Stomach (tissue), 9 donors: ENCODE measurements around the gene WFDC1. TPM values are rescaled to one million over a fixed set of nuclear protein-coding genes. Genes with fewer than 3 reads are reported as not detected.

ENCODE experiments used
- DNase-seq, 2 donors: peaks; one replicate each; pipeline versions ENCODE4 v3.0.0 to v3.0.0-alpha.2; 2013 to 2019
- H3K27ac ChIP-seq, 5 donors: fragments of 200-600 bp in 4 of 5; sonication (generic) in 4 of 5; one replicate each; pipeline ENCODE4 v1.5.1; 2013 to 2019; ENCODE audit warnings: mild to moderate bottlenecking in 1 of 5, moderate library complexity in 1 of 5
- H3K27me3 ChIP-seq, 3 donors: fragments of 200-600 bp; sonication (generic); one replicate each; pipeline ENCODE4 v1.5.1; 2017 to 2019; ENCODE audit warnings: mixed run types in 1 of 3
- H3K36me3 ChIP-seq, 4 donors: fragments of 200-600 bp; sonication (generic); 1 replicate in 3 of 4; 2 replicates in 1 of 4; pipeline ENCODE4 v1.5.1; 2016 to 2019
- H3K4me1 ChIP-seq, 4 donors: fragments of 200-600 bp; sonication (generic); one replicate each; pipeline ENCODE4 v1.5.1; 2016 to 2019
- H3K4me3 ChIP-seq, 4 donors: fragments of 200-600 bp; sonication (generic) in 3 of 4; one replicate each; pipeline ENCODE4 v1.5.1; 2016 to 2019; ENCODE audit warnings: mild to moderate bottlenecking in 1 of 4
- H3K9me3 ChIP-seq, 4 donors: fragments of 200-600 bp; sonication (generic); one replicate each; pipeline ENCODE4 v1.5.1; 2016 to 2019
- CTCF ChIP-seq, 7 experiments: fragments of 450-650 bp in 4 of 7; fragments of 200-600 bp in 3 of 7; sonication (generic) in 3 of 7; IDR thresholded peaks; one replicate each; pipeline ENCODE4 v1.5.1; 2016 to 2019; ENCODE audit warnings: antibody characterized with exemption in 7 of 7, control low read depth in 2 of 7, mild to moderate bottlenecking in 1 of 7
- EP300 ChIP-seq: sonication (generic); formaldehyde crosslinking; IDR thresholded peaks from one replicate; pipeline ENCODE4 v1.6.1; 2017; ENCODE audit warnings: antibody characterized with exemption
- POLR2A ChIP-seq, 4 donors: fragments of 450-650 bp; IDR thresholded peaks; one replicate each; pipeline ENCODE4 v1.6.1; 2016; ENCODE audit warnings: antibody characterized with exemption in 4 of 4, control low read depth in 2 of 4, mild to moderate bottlenecking in 1 of 4, moderate library complexity in 1 of 4
- POLR2AphosphoS5 ChIP-seq, 3 donors: sonication (generic); formaldehyde crosslinking; IDR thresholded peaks; one replicate each; pipeline ENCODE4 v1.6.1; 2016; ENCODE audit warnings: antibody characterized with exemption in 3 of 3
- WGBS, 5 donors: extraction: QIAGEN DNeasy Blood & Tissue Kit in 3 of 5; methylation state at CpG; one replicate each; pipeline versions ENCODE4 v1.1.5 to v1.1.7; 2013 to 2018; 5-methylcytosine and 5-hydroxymethylcytosine counted together
- intact Hi-C: fragments of 100-400 bp; cut with DNase I; formaldehyde crosslinking; loops from one replicate; pipeline ENCODE4 v1.15.1; 2023; ENCODE audit warnings: low total_unique reads
- polyA plus RNA-seq, 3 donors: library from polyadenylated mRNA; stranded (reverse); fragments of 200-250 nt; gene quantifications; one replicate each; pipeline ENCODE4 v1.2.3, GENCODE V29; 2013
- total RNA-seq, 5 donors: library from RNA; depleted of rRNA; stranded (reverse); fragments of >200 nt; gene quantifications; one replicate each; pipeline versions ENCODE4 v1.1.0 to v1.2.3, GENCODE V29; 2014 to 2016
- donor health status: healthy with polysubstance abuse.
- donor health status: Bipolar disorder and iron deficiency.
- donor health status: healthy.

WFDC1 gene
- total and polyA plus RNA-seq, 8 donors = 10.7 to 64.3 (median 14.2) TPM; not detected in 1

- Histone ChIP-seq H3K36me3 (no peaks in the 10 kb centered on the region), H3K4me1 (peaks cover 5 to 41% (median 20%) of the 10 kb centered on the region in 4 donors), H3K27ac (peak overlapping the region; percentile 30 to 83 (median 72)), H3K9me3 (no peaks in the 10 kb centered on the region), H3K27me3 (peaks cover 0 to 10% (median 0%) of the 10 kb centered on the region in 3 donors), H3K4me3 (no peak overlapping the region)
- no peak for TF ChIP-seq POLR2AphosphoS5 (IDR thresholded peaks at IDR 0.05)
- no peak for TF ChIP-seq POLR2A (IDR thresholded peaks at IDR 0.05)
- TF ChIP-seq EP300 = no peak
- TF ChIP-seq CTCF (IDR thresholded peaks at IDR 0.05) = no peak
- peak in 1 of 2 donors; percentile 81 for DNase-seq
- intact Hi-C loops = no loop called here
- WGBS, 5 donors = 52 to 59% (median 54%) methylated on average over 24 of the region's 24 CpGs
These were observed 11.1 kb upstream of the WFDC1 start for GRCh38 chr16:84283314-84284153.

GRCh38 chr16:84284154-84284722 is 10.4 kb upstream of the WFDC1 start:
- peaks cover 5 to 41% (median 17%) of the 10 kb centered on the region in 4 donors for H3K4me1 ChIP-seq
- H3K27ac ChIP-seq = peak overlapping the region; percentile 30 to 83 (median 72)
- peaks cover 0 to 10% (median 0%) of the 10 kb centered on the region in 3 donors for H3K27me3 ChIP-seq
- no peak overlapping the region for H3K4me3 ChIP-seq
- H3K36me3 ChIP-seq = no peaks in the 10 kb centered on the region
- intact Hi-C loops = no loop called here
- DNase-seq = peak; percentile 46 to 82
- TF ChIP-seq POLR2A (IDR thresholded peaks at IDR 0.05) (no peak), CTCF (IDR thresholded peaks at IDR 0.05) (no peak), EP300 (no peak), POLR2AphosphoS5 (IDR thresholded peaks at IDR 0.05) (peak; percentile 44 to 74 (median 62))
- 31 to 38% (median 33%) methylated on average over 13 of the region's 13 CpGs for WGBS, 5 donors
- H3K9me3 ChIP-seq = no peaks in the 10 kb centered on the region

DNA sequence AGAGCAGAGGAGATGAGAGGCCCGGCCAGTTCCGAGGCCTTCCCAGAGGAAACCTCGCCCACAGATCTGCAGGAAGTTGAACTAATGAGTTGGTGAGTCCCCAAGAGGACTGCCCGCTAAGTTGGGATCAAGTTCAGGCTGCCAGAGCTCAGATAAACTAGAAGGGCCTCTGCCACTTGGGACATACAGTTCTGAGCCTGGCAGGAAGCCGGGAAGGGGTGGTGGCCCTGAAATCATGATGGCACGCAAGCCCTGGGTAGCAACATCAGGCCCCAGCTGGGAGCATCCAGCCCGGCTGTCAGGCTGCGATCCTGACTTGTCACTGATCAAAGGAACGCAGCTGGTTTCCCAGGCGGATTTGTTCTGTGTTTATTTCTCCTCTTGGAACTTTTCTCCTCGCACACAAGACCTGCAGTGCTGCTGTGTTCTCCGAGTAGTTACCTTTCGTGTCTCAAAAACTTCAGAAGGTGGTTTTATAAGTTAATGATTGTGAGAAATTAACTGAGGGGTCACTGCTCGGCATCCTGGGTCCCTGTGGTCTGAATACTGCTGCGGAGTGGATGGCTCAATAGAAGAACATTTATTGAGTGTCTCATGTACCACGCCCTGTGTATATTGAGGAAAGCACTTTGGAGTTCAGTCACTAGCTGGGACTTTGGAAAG is 8.0 kb upstream of the WFDC1 start:
- Histone ChIP-seq H3K27ac (peak overlapping the region; percentile 53 to 83 (median 75)), H3K9me3 (no peaks in the 10 kb centered on the region), H3K27me3 (peaks cover 0 to 10% (median 0%) of the 10 kb centered on the region in 3 donors), H3K4me1 (peaks cover 5 to 47% (median 17%) of the 10 kb centered on the region in 4 donors), H3K36me3 (no peaks in the 10 kb centered on the region), H3K4me3 (no peak overlapping the region)
- TF ChIP-seq CTCF (IDR thresholded peaks at IDR 0.05) = no peak
- TF ChIP-seq POLR2AphosphoS5 (IDR thresholded peaks at IDR 0.05) = peak; percentile 64 to 89 (median 75)
- TF ChIP-seq POLR2A (IDR thresholded peaks at IDR 0.05) = no peak
- TF ChIP-seq EP300 = peak; percentile 94
- 50 to 67% (median 57%) methylated on average over 16 of the region's 16 CpGs for WGBS, 5 donors
- intact Hi-C loops = no loop called here
- peak; percentile 44 to 56 for DNase-seq

- peaks cover 0 to 29% (median 0%) of the 10 kb centered on the region in 3 donors for H3K27me3 ChIP-seq
- intact Hi-C loops = no loop called here
- H3K27ac ChIP-seq = peak overlapping the region in 1 of 5 donors; percentile 90
- no peaks in the 10 kb centered on the region for H3K36me3 ChIP-seq
- 66 to 83% (median 82%) methylated on average over 8 of the region's 8 CpGs for WGBS, 5 donors
- H3K4me1 ChIP-seq = peaks cover 1 to 57% (median 13%) of the 10 kb centered on the region in 4 donors
- TF ChIP-seq POLR2AphosphoS5 (IDR thresholded peaks at IDR 0.05) = no peak
- no peak for TF ChIP-seq CTCF (IDR thresholded peaks at IDR 0.05)
- no peak for TF ChIP-seq POLR2A (IDR thresholded peaks at IDR 0.05)
- TF ChIP-seq EP300 = no peak
- no peak for DNase-seq
- no peak overlapping the region for H3K4me3 ChIP-seq
- H3K9me3 ChIP-seq = no peaks in the 10 kb centered on the region
These were observed 5.8 kb upstream of the WFDC1 start for GRCh38 chr16:84288902-84289301.
